A549 (cell line): Measurements from ENCODE around the gene ZCWPW1.

Source experiments
- CEBPB ChIP-seq, 2 experiments: fragments of >200 bp in 1 of 2; sonication (Bioruptor Twin) in 1 of 2; formaldehyde crosslinking in 1 of 2; IDR thresholded peaks; 2 replicates each; pipeline ENCODE4 v1.6.1; 2012 to 2016
- CTCF ChIP-seq: fragments of >200 bp; sonication (Bioruptor Twin); formaldehyde crosslinking; IDR thresholded peaks from 3 replicates; pipeline ENCODE4 v1.5.1; 2016
- HDAC2 ChIP-seq: fragments of 200-600 bp; sonication (generic); IDR thresholded peaks from 2 replicates; pipeline ENCODE4 v1.6.1; 2016
- HMGXB4 ChIP-seq: fragments of 250-450 bp; sonication (Bioruptor Pico); IDR thresholded peaks from 2 replicates; pipeline ENCODE4 v1.5.0; 2021; ENCODE audit warnings: mild to moderate bottlenecking, moderate library complexity, borderline replicate concordance
- HOXB5 ChIP-seq: fragments of 250-450 bp; sonication (Bioruptor Pico); IDR thresholded peaks from 2 replicates; pipeline ENCODE4 v1.5.0; 2020; ENCODE audit warnings: mild to moderate bottlenecking, moderate library complexity
- JUN ChIP-seq, 2 experiments: fragments of >200 bp; sonication (Bioruptor Twin); formaldehyde crosslinking; IDR thresholded peaks; 2 replicates in 1 of 2; 3 replicates in 1 of 2; pipeline ENCODE4 v1.6.1; 2016 to 2017
- PBX3 ChIP-seq: IDR thresholded peaks from 2 replicates; pipeline ENCODE4 v1.6.1; 2012
- POLR2A ChIP-seq: IDR thresholded peaks from 2 replicates; pipeline ENCODE4 v1.6.1; 2012; ENCODE audit warnings: mild to moderate bottlenecking, low read length
- RAD21 ChIP-seq, 2 experiments: fragments of >200 bp in 1 of 2; sonication (Bioruptor Twin) in 1 of 2; formaldehyde crosslinking in 1 of 2; IDR thresholded peaks in 1 of 2; conservative IDR thresholded peaks in 1 of 2; 2 replicates in 1 of 2; 3 replicates in 1 of 2; pipeline ENCODE4 v1.6.1; 2012 to 2018; ENCODE audit warnings: inconsistent platforms in 1 of 2
- RNF2 ChIP-seq: fragments of 200-600 bp; sonication (generic); IDR thresholded peaks from 2 replicates; pipeline ENCODE4 v1.6.1; 2016; ENCODE audit warnings: low read depth, mild to moderate bottlenecking, antibody characterized with exemption, moderate library complexity, borderline replicate concordance
- TF ChIP-seq, protein P1 (sequence below): fragments of 450-650 bp; IDR thresholded peaks from 2 replicates; pipeline ENCODE4 v1.6.1; 2014; ENCODE audit warnings: antibody characterized with exemption

GRCh38 chr7:100441641-100442535 lies 13.4 kb upstream of the ZCWPW1 start:
- TF ChIP-seq POLR2A (no peak), PBX3 (no peak), RNF2 (no peak), HOXB5 (no peak), RAD21 (conservative IDR thresholded peaks at IDR 0.05 in 1 of 2, IDR thresholded peaks at IDR 0.05 in 1 of 2) (no peak), CTCF (no peak), HDAC2 (no peak), CEBPB (IDR thresholded peaks at IDR 0.05) (no peak), JUN (IDR thresholded peaks at IDR 0.05) (no peak), HMGXB4 (CRISPR knock-in tag) (no peak)
- TF ChIP-seq, protein P1, sequence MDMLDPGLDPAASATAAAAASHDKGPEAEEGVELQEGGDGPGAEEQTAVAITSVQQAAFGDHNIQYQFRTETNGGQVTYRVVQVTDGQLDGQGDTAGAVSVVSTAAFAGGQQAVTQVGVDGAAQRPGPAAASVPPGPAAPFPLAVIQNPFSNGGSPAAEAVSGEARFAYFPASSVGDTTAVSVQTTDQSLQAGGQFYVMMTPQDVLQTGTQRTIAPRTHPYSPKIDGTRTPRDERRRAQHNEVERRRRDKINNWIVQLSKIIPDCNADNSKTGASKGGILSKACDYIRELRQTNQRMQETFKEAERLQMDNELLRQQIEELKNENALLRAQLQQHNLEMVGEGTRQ, result no peak
